HepG2 (cell line): ENCODE data around the gene RGL3. TPM values are rescaled to one million over a fixed set of nuclear protein-coding genes. Genes with fewer than 3 reads are reported as not detected.

Source experiments
- ETV5 ChIP-seq: IDR thresholded peaks from 2 replicates; pipeline ENCODE4 v1.6.1; 2018; ENCODE audit warnings: missing biosample characterization, missing genetic modification reagents, inconsistent platforms, borderline replicate concordance
- EZH2 ChIP-seq: conservative IDR thresholded peaks from 2 replicates; pipeline ENCODE4 v1.6.1; 2012; ENCODE audit warnings: mild to moderate bottlenecking, low read depth, low read length, moderate library complexity
- FOXO1 ChIP-seq: sonication (generic); formaldehyde crosslinking; IDR thresholded peaks from 2 replicates; pipeline ENCODE4 v1.4.0; 2020; ENCODE audit warnings: missing genetic modification reagents
- KLF16 ChIP-seq, 2 experiments: sonication (generic) in 1 of 2; formaldehyde crosslinking in 1 of 2; IDR thresholded peaks; 2 replicates each; pipeline versions ENCODE4 v1.6.1 to v1.8.0; 2016 to 2023; ENCODE audit warnings: missing genetic modification reagents in 2 of 2, missing compliant biosample characterization in 1 of 2
- NCOA5 ChIP-seq: sonication (generic); formaldehyde crosslinking; IDR thresholded peaks from 2 replicates; pipeline ENCODE4 v1.4.0; 2020; ENCODE audit warnings: missing genetic modification reagents
- POGK ChIP-seq: sonication (generic); formaldehyde crosslinking; conservative IDR thresholded peaks from 2 replicates; pipeline ENCODE4 v1.8.0; 2022; ENCODE audit warnings: mild to moderate bottlenecking, moderate library complexity, missing genetic modification reagents
- SRSF1 ChIP-seq: fragments of 200-400 bp; formaldehyde crosslinking; optimal IDR thresholded peaks from 2 replicates; pipeline ENCODE3; 2017; ENCODE audit warnings: mild to moderate bottlenecking, low read depth, low read length, moderate library complexity
- WIZ ChIP-seq: sonication (generic); formaldehyde crosslinking; IDR thresholded peaks from 2 replicates; pipeline ENCODE4 v1.5.1; 2020; ENCODE audit warnings: mild to moderate bottlenecking, missing genetic modification reagents
- ZBTB25 ChIP-seq: IDR thresholded peaks from 2 replicates; pipeline ENCODE4 v1.6.1; 2018; ENCODE audit warnings: missing genetic modification reagents
- ZFP62 ChIP-seq: sonication (generic); formaldehyde crosslinking; IDR thresholded peaks from 2 replicates; pipeline ENCODE4 v1.4.0; 2020; ENCODE audit warnings: missing genetic modification reagents
- ZNF124 ChIP-seq: sonication (generic); formaldehyde crosslinking; IDR thresholded peaks from 2 replicates; pipeline ENCODE4 v1.4.0; 2020; ENCODE audit warnings: missing genetic modification reagents
- ZNF205 ChIP-seq: IDR thresholded peaks from 2 replicates; pipeline ENCODE4 v1.6.1; 2018; ENCODE audit warnings: missing biosample characterization, missing genetic modification reagents
- ZNF33A ChIP-seq: sonication (generic); formaldehyde crosslinking; IDR thresholded peaks from 2 replicates; pipeline ENCODE4 v1.5.1; 2020; ENCODE audit warnings: missing genetic modification reagents, mild to moderate bottlenecking, moderate library complexity, borderline replicate concordance
- ZNF44 ChIP-seq: sonication (generic); formaldehyde crosslinking; IDR thresholded peaks from 2 replicates; pipeline ENCODE4 v1.5.1; 2020; ENCODE audit warnings: mild to moderate bottlenecking, missing genetic modification reagents
- ZNF790 ChIP-seq: sonication (generic); formaldehyde crosslinking; IDR thresholded peaks from 2 replicates; pipeline ENCODE4 v1.8.0; 2022; ENCODE audit warnings: missing genetic modification reagents, mild to moderate bottlenecking, borderline replicate concordance
- ZNF883 ChIP-seq: sonication (generic); formaldehyde crosslinking; IDR thresholded peaks from 2 replicates; pipeline ENCODE4 v1.5.1; 2020; ENCODE audit warnings: mild to moderate bottlenecking, missing genetic modification reagents; ENCODE audit errors: not compliant biosample characterization
- polyA plus RNA-seq, 8 experiments: library from polyadenylated mRNA; depleted of rRNA in 3 of 8; stranded (reverse) in 7 of 8; unstranded in 1 of 8; fragments of >200 nt; fragmentation: Illumina TruSeq in 4 of 8; extraction: Trizol in 4 of 8; gene quantifications; 2 replicates each; pipeline versions ENCODE4 v1.2.1 to v1.2.3, GENCODE V29; 2011 to 2016; ENCODE audit warnings: low read depth in 4 of 8, missing spikeins in 1 of 8, mixed read lengths in 1 of 8; ENCODE audit not compliant: insufficient read depth in 1 of 8
- total RNA-seq, 5 experiments: library from RNA; depleted of rRNA; stranded (reverse); fragments of >200 nt; fragmentation: Illumina TruSeq; extraction: Trizol; gene quantifications; 2 replicates each; pipeline ENCODE4 v1.2.3, GENCODE V29; 2016; ENCODE audit warnings: low read depth in 1 of 5
- TF ChIP-seq, protein P1 (sequence below): sonication (generic); formaldehyde crosslinking; IDR thresholded peaks from 2 replicates; pipeline ENCODE4 v1.8.0; 2022; ENCODE audit warnings: missing genetic modification reagents, mild to moderate bottlenecking, borderline replicate concordance
- TF ChIP-seq, protein P2 (sequence below), 2 experiments: sonication (generic) in 1 of 2; formaldehyde crosslinking in 1 of 2; IDR thresholded peaks; 2 replicates each; pipeline versions ENCODE4 v1.4.0 to v1.6.1; 2016 to 2020; ENCODE audit warnings: borderline replicate concordance in 1 of 2, low read depth in 1 of 2, mild to moderate bottlenecking in 1 of 2, missing genetic modification reagents in 1 of 2
- TF ChIP-seq, protein P3 (sequence below): sonication (generic); formaldehyde crosslinking; IDR thresholded peaks from 2 replicates; pipeline ENCODE4 v1.4.0; 2020; ENCODE audit warnings: missing genetic modification reagents, low read depth, mild to moderate bottlenecking, borderline replicate concordance

Gene RGL3
- total and polyA plus RNA-seq, 2 of the 13 experiments (the other 11 are each of a cell fraction or from before 2014, with no cell fraction given) = 4.2 to 7.6 TPM

GRCh38 chr19:11374433-11375142 lies 44.5 kb downstream of the RGL3 start, which contains the start of gene SWSAP1 (continued):
- TF ChIP-seq POGK (CRISPR knock-in tag) (peak; percentile 73; the same call in 1 of the 2 replicates), KLF16 (CRISPR knock-in tag; IDR thresholded peaks at IDR 0.05) (peak in 1 of 2 experiments; percentile 87; a peak in 2 of 4 replicates), ZNF205 (CRISPR knock-in tag) (no peak), SRSF1 (peak; percentile 87), ETV5 (peak; percentile 49), WIZ (CRISPR knock-in tag) (peak; percentile 43; the same call in 1 of the 2 replicates), ZNF33A (CRISPR knock-in tag) (0 out of 2 replicates have a peak, but pooled peaks have one; percentile 78), NCOA5 (no peak), ZNF124 (CRISPR knock-in tag) (0 out of 2 replicates have a peak, but pooled peaks have one; percentile 51), ZNF44 (CRISPR knock-in tag) (peak; percentile 87; the same call in 1 of the 2 replicates), ZNF790 (CRISPR knock-in tag) (peak; percentile 76; the same call in 1 of the 2 replicates), ZFP62 (CRISPR knock-in tag) (no peak), FOXO1 (CRISPR knock-in tag) (peak; percentile 40; the same call in 1 of the 2 replicates), ZNF883 (CRISPR knock-in tag) (peak; percentile 84), EZH2 (no peak), ZBTB25 (CRISPR knock-in tag) (peak; percentile 67; the same call in 1 of the 2 replicates)
- TF ChIP-seq, protein P1, sequence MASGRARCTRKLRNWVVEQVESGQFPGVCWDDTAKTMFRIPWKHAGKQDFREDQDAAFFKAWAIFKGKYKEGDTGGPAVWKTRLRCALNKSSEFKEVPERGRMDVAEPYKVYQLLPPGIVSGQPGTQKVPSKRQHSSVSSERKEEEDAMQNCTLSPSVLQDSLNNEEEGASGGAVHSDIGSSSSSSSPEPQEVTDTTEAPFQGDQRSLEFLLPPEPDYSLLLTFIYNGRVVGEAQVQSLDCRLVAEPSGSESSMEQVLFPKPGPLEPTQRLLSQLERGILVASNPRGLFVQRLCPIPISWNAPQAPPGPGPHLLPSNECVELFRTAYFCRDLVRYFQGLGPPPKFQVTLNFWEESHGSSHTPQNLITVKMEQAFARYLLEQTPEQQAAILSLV = peak; percentile 75; the same call in 1 of the 2 replicates
- TF ChIP-seq, protein P2, sequence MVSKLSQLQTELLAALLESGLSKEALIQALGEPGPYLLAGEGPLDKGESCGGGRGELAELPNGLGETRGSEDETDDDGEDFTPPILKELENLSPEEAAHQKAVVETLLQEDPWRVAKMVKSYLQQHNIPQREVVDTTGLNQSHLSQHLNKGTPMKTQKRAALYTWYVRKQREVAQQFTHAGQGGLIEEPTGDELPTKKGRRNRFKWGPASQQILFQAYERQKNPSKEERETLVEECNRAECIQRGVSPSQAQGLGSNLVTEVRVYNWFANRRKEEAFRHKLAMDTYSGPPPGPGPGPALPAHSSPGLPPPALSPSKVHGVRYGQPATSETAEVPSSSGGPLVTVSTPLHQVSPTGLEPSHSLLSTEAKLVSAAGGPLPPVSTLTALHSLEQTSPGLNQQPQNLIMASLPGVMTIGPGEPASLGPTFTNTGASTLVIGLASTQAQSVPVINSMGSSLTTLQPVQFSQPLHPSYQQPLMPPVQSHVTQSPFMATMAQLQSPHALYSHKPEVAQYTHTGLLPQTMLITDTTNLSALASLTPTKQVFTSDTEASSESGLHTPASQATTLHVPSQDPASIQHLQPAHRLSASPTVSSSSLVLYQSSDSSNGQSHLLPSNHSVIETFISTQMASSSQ (IDR thresholded peaks at IDR 0.05; ENCODE audit: low read depth) = no peak
- TF ChIP-seq, protein P2 (CRISPR knock-in tag; IDR thresholded peaks at IDR 0.05; ENCODE audit: borderline replicate concordance) = peak; percentile 40; the same call in 1 of the 2 replicates
- TF ChIP-seq, protein P3, sequence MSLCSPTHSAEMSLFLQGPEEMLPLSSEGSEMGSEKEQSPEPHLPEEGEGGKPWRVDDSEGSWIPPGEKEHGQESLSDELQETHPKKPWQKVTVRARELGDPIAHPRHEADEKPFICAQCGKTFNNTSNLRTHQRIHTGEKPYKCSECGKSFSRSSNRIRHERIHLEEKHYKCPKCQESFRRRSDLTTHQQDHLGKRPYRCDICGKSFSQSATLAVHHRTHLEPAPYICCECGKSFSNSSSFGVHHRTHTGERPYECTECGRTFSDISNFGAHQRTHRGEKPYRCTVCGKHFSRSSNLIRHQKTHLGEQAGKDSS = 0 out of 2 replicates have a peak, but pooled peaks have one; percentile 51
